Sciatic nerve (tissue), 2 donors: Measurements from ENCODE around the gene CCDC192. TPM values are rescaled to one million over a fixed set of nuclear protein-coding genes. Genes with fewer than 3 reads are reported as not detected.
A peak's percentile ranks its signal among the peaks of the same experiment; 100 is the strongest.
"Not testable (repeated sequence)": the region's sequence is repeated elsewhere in the genome, so short reads cannot be mapped to it uniquely, and the experiment has no call there.

Experiments
- ATAC-seq: fragments of 200-7000 bp; cut with Tn5 transposase; one replicate; pipeline ENCODE4 v1.9.1; 2020; ENCODE audit warnings: mild to moderate bottlenecking, moderate library complexity
- DNase-seq: peaks from one replicate; pipeline ENCODE4 v3.0.0-alpha.2; 2020; ENCODE audit warnings: low spot score
- intact Hi-C: fragments of 100-400 bp; cut with DNase I; formaldehyde crosslinking; loops from one replicate; pipeline ENCODE4 v1.14.2; 2022
- total RNA-seq: library from RNA; stranded (reverse); fragmentation: NEBNext Ultra II Directional; extraction: Animal tissue kit (Norgen Biotek cat#: 25700); gene quantifications from one replicate; pipeline ENCODE4 v1.2.1, GENCODE V29; 2021
- donor health status: DM: no; HTN: no; CAD: no.
- donor health status: DM: no; HTN: no; CAD: no.

CCDC192 gene
- total RNA-seq, 1 donor from 2014 or later = 1.2 TPM

- intact Hi-C loops = no loop called here
- no peak for DNase-seq
- ATAC-seq = no peak
Measured at GRCh38 chr5:127754259-127754658, 51.1 kb downstream of the CCDC192 start.

DNA sequence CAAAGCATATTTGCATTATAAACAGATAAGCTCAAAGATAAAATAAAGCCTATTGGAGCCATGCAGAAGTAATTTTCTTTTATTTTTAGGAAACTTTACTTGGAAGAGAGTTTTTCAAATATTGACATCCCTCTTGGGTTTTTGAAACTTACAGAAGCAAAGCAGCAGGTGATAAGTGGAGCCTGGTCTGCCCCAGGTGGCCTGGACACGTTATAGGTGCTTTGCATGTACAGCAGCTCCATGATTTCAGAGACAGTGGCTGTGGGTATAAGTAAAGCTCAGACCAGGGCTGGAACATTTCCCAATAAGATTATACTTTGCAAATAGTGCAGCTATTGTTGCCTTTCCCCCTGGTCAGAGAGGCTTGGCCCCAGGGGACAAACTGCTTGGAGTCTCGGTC lies 51.5 kb downstream of the CCDC192 start:
- DNase-seq (no peak), ATAC-seq (no peak)
- intact Hi-C loops = no loop called here

GRCh38 chr5:127757576-127757975 lies 54.4 kb downstream of the CCDC192 start:
- DNase-seq (no peak), ATAC-seq (peak; percentile 71)
- intact Hi-C loops = no loop called here

DNA sequence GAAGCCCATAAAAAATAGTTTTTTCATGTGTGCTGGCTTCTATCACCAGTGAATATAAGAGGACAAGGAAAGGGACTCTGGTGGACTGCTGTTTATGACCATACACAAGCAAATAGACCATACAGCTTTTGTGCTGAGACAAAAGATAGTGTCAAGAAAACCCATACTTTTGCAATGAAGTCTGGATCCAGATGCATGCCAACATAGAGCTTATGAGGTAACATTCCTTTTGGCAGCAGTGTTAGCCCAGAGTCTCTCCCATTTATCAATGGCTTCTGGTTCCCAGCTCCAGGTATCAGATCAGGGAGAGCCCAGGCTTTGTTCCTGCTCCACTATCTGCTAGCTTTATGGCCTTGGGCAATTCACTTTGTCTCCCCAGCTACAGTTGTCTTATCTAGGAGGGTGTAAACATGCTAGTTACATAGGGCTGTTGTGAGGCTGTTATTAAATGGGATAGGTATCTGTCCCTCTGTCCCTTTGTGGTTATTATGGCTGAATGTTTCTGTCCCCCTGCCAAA lies 55.6 kb downstream of the CCDC192 start:
- intact Hi-C loops = no loop called here
- no peak for DNase-seq
- ATAC-seq = no peak

- ATAC-seq (no peak), DNase-seq (no peak)
- intact Hi-C loops = no loop called here
Measured at GRCh38 chr5:127761869-127762268, 58.7 kb downstream of the CCDC192 start.

DNA sequence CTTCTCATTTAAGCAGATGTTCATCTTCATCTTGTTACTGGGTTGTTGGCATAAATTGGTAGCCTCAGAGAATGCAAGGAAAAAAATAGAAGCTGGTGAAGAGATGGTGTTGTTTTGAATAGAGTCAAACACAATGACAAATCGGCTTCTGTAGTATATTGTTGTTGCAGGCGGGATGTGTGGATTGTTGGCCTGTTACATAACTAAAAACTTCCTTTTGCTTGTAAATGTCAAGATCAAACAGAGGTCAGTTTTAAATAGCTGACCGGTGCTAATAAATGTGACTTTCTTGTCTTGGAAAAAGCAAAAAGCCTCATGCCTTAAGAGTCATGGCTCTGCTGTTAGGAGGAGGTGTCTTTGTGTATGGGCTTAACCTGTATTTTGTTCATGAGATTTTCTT lies 59.2 kb downstream of the CCDC192 start:
- ATAC-seq = no peak
- DNase-seq = no peak
- intact Hi-C loops = no loop called here

- DNase-seq = no peak
- peak; percentile 78 for ATAC-seq
- intact Hi-C loops = no loop called here
Measured at GRCh38 chr5:127766676-127767335, 63.6 kb downstream of the CCDC192 start.

- DNase-seq (no peak), ATAC-seq (no peak)
- intact Hi-C loops = no loop called here
Measured at GRCh38 chr5:127769386-127769785, 66.2 kb downstream of the CCDC192 start.

GRCh38 chr5:127770272-127770671 lies 67.1 kb downstream of the CCDC192 start:
- intact Hi-C loops = no loop called here

GRCh38 chr5:127772531-127772930 lies 69.3 kb downstream of the CCDC192 start:
- intact Hi-C loops = no loop called here
- DNase-seq (no peak), ATAC-seq (no peak)

More at GRCh38 chr5:127770272-127770671, 67.1 kb downstream of the CCDC192 start:
- no peak for DNase-seq
- no peak for ATAC-seq

GRCh38 chr5:127774221-127774620 lies 71.0 kb downstream of the CCDC192 start:
- DNase-seq (no peak), ATAC-seq (no peak)
- intact Hi-C loops = no loop called here

GRCh38 chr5:127776477-127776876 lies 73.3 kb downstream of the CCDC192 start:
- ATAC-seq (no peak), DNase-seq (no peak)
- intact Hi-C loops = no loop called here

DNA sequence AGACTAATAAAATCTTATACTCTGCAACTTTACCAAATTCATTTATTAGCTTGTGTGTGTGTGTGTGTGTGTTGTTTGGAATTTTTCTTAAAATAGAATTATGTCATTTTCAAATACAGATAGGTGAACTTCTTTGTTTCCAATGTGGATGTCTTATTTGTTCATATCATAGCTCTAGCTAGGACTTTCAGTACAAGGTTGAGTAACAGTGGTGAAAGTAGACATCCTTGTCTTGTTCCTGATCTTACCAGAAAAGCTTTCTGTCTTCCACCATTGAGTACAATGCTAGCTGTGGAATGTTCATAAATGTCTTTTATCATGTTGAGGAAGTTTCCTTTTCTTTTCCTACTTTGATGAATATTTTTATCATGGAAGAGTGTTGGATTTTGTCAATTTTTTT lies 74.8 kb downstream of the CCDC192 start:
- ATAC-seq (no peak), DNase-seq (no peak)
- intact Hi-C loops = no loop called here

DNA sequence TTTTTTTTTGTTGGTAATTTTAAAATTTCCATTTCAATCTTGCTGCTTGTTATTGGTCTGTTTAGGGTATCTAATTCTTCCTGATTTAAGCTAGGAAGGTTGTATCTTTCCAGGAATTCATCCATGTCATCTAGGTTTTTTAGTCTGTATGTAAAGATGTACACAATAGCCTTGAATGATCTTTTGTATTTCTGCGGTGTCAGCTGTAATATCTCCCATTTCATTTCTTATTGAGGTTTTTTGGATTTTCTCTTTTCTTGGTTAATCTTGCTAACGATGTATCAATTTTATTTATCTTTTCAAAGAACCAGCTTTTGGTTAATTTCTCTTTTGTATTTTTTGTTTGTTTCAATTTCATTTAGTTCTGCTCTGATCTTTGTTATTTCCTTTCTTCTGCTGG lies 79.3 kb downstream of the CCDC192 start:
- intact Hi-C loops, DNase-seq, ATAC-seq: not testable (repeated sequence)

DNA sequence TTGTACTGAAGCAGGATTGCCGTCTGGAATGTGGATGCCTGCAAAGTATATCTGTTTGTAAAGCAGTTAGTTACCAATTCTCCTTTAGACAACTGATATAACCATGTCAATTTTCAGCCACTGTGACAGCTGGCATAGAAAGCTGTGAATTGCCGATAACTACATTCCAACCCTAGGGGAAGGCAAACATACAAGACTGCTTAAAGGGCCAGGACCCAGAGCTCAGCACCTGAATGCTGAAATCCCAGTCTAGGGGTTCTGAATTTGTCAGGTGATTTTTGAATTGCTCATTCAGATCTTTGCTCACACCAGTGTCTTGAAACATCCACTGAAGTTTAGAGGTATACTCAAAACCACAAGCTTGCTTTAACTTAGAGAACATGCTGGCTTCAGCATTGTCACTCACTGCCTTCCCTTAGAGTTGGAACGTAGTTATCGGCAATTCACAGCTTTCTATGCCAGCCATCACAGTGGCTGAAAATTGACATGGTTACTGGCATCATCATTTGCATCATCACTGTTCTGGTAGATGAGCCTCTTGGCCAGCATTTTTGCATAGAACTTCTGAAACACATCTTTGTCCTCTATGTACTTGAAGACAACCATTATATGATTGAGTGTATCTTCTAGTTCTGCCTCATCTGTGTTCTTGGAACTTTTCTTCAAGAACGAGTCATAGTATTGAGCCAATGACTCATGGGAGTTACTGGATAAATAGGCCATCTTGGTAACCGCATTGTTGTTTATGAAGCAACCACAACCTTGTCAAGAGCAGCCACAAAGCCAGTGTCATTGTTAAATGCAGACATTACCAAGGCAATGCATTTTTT lies 82.1 kb downstream of the CCDC192 start:
- intact Hi-C loops = no loop called here
- ATAC-seq = no peak

DNA sequence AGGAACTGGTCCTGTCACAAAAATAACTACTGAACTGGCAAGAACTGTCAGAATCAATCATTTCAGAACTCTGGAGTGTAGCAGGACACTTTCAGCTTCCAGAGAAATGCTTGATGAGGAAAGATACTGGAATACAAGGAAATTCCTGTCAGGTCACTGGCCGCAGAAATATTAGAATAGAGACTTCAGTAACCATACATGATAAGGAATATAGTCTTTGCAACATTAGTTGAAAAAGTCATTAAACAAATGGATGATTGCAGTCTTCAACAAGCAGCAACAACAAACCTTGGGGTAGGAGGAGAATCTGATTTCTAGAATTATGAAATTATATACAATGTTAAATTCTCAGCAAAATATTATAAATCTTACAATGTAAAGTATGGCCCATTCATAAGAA lies 88.2 kb downstream of the CCDC192 start:
- ATAC-seq (no peak), DNase-seq (no peak)
- intact Hi-C loops = no loop called here

More for the DNA sequence above, 82.1 kb downstream of the CCDC192 start:
- no peak for DNase-seq

DNA sequence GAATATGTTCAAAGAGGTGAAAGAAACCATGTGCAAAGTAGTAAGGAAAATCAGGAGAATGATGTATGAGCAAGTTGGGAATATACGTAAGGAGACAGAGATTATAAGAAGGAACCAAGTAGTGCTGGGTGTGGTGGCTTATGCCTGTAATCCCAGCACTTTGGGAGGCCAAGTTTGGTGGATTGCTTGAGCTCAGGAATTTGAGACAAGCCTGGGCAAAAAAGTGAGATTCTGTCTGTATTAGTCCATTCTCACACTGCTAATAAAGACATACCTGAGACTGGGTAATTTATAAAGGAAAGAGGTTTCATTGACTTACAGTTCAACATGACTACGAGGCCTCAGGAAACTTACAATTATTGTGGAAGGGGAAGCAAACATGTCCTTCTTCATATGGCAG lies 88.7 kb downstream of the CCDC192 start:
- ATAC-seq, DNase-seq, intact Hi-C loops: not testable (repeated sequence)

DNA sequence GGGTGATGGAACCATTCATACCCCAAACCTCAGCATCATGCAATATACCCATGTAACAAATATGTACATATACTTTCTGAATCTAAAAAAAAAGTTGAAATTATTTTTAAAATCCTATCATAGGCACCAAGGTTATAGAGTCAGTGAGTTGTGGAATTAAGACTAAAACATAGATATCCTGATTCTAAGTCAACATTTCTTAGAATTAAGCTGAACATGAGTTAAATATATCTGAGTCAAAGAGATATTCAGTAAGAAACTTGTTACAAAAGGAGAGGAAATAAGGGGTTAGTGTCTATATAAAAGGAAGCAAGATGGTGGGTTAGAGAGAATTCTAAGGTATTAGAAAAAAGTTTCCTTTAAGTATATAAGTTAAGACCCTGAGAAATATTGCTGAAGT lies 89.9 kb downstream of the CCDC192 start:
- DNase-seq (no peak), ATAC-seq (no peak)
- intact Hi-C loops = no loop called here

DNA sequence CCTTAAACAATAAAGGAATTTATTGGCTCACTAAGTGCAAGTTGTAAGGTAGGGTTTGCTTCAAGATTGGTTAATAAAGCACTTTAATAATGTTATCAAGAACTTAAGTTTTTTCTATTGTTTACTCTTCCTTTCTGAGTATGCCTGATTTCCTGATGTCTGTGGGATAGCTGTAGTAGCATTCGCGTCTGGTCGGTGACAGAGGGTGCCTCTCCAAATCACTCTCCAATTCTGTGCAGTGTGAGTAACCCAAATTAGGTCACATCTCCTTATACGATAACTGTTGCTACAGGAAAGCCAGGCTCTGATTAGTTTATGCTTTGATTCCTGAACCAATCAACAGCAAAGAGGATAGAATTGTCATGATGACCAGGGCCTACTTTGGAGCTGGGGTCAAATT lies 90.7 kb downstream of the CCDC192 start:
- DNase-seq (no peak), ATAC-seq (no peak)
- intact Hi-C loops = no loop called here

GRCh38 chr5:127796211-127796610 lies 93.0 kb downstream of the CCDC192 start:
- intact Hi-C loops = no loop called here
- ATAC-seq = no peak
- DNase-seq = no peak
